Esophagus muscularis mucosa (tissue), 4 donors: ENCODE measurements around the gene NCOA1.
"Not testable (repeated sequence)": the region's sequence is repeated elsewhere in the genome, so short reads cannot be mapped to it uniquely, and the experiment has no call there.

Experiments
- CTCF ChIP-seq, 3 experiments: fragments of 200-600 bp in 2 of 3; fragments of 450-650 bp in 1 of 3; sonication (generic) in 2 of 3; IDR thresholded peaks; one replicate each; pipeline ENCODE4 v1.5.1; 2017 to 2019; ENCODE audit warnings: antibody characterized with exemption in 3 of 3, mild to moderate bottlenecking in 2 of 3, moderate library complexity in 1 of 3
- EP300 ChIP-seq: sonication (generic); formaldehyde crosslinking; IDR thresholded peaks from one replicate; pipeline ENCODE4 v1.6.1; 2017; ENCODE audit warnings: antibody characterized with exemption
- POLR2A ChIP-seq: fragments of 450-650 bp; IDR thresholded peaks from one replicate; pipeline ENCODE4 v1.6.1; 2017; ENCODE audit warnings: antibody characterized with exemption, moderate library complexity, mild to moderate bottlenecking, low read depth
- POLR2AphosphoS5 ChIP-seq, 2 donors: sonication (generic); formaldehyde crosslinking; IDR thresholded peaks; one replicate each; pipeline ENCODE4 v1.6.1; 2017; ENCODE audit warnings: antibody characterized with exemption in 2 of 2

GRCh38 chr2:24678066-24678465 is 187.0 kb downstream of the NCOA1 start:
- TF ChIP-seq POLR2A; CTCF (IDR thresholded peaks at IDR 0.05); POLR2AphosphoS5 (IDR thresholded peaks at IDR 0.05); EP300: not testable (repeated sequence)
